Hematopoietic multipotent progenitor cell treated with erythropoietin and hydrocortisone succinate and interleukin-3 and kit ligand, for 15 days (in vitro differentiated cells): Measurements from ENCODE around the gene TSKS.

Source experiments
- DNase-seq: peaks from one replicate; pipeline ENCODE4 v3.0.0-alpha.2; 2015; ENCODE audit warnings: low spot score

The TSKS gene

GRCh38 chr19:49713236-49713845, 49.8 kb downstream of the TSKS start:
- DNase-seq, result no peak

GRCh38 chr19:49712397-49712859, 50.7 kb downstream of the TSKS start:
- DNase-seq, result peak; percentile 28

- no peak for DNase-seq
Observed at GRCh38 chr19:49710372-49710951, 52.6 kb downstream of the TSKS start.

- DNase-seq, result no peak
Observed at GRCh38 chr19:49705919-49706318, 57.2 kb downstream of the TSKS start.

- DNase-seq, result no peak
Observed at GRCh38 chr19:49704888-49705642, 58.0 kb downstream of the TSKS start.

GRCh38 chr19:49701271-49701786, 61.8 kb downstream of the TSKS start:
- DNase-seq, result no peak

- DNase-seq, result no peak
Observed at GRCh38 chr19:49700563-49700962, 62.5 kb downstream of the TSKS start.

- no peak for DNase-seq
Observed at GRCh38 chr19:49699364-49699763, 63.7 kb downstream of the TSKS start.

- DNase-seq, result no peak
Observed at GRCh38 chr19:49696865-49697264, 66.2 kb downstream of the TSKS start.

GRCh38 chr19:49696115-49696514, 67.0 kb downstream of the TSKS start:
- DNase-seq, result no peak

GRCh38 chr19:49692147-49692506, 71.0 kb downstream of the TSKS start:
- no peak for DNase-seq

GRCh38 chr19:49691243-49692146, 71.6 kb downstream of the TSKS start:
- no peak for DNase-seq

GRCh38 chr19:49690656-49691242, 72.4 kb downstream of the TSKS start, which contains the start of gene CPT1C:
TSS of gene CPT1C (plus strand) at chr19:49691116. CDS start at chr19:49692253, 1,137 bp downstream.
- DNase-seq, result no peak

GRCh38 chr19:49690079-49690655, 72.9 kb downstream of the TSKS start:
- no peak for DNase-seq
